T-helper 22 cell (primary cell): Measurements from ENCODE around the gene SCARB1.

Experiments
- DNase-seq: peaks from one replicate; pipeline ENCODE4 v3.0.0-alpha.2; 2020; ENCODE audit warnings: low read depth

SCARB1 gene

GRCh38 chr12:124796303-124796960, 67.2 kb downstream of the SCARB1 start:
- no peak for DNase-seq

GRCh38 chr12:124795081-124795948, 68.3 kb downstream of the SCARB1 start:
- no peak for DNase-seq

- DNase-seq = no peak
These were observed 70.7 kb downstream of the SCARB1 start for GRCh38 chr12:124792961-124793441.

GRCh38 chr12:124792156-124792555, 71.5 kb downstream of the SCARB1 start:
- no peak for DNase-seq

- DNase-seq = no peak
These were observed 72.8 kb downstream of the SCARB1 start for GRCh38 chr12:124790650-124791400.

GRCh38 chr12:124788936-124789555, 74.6 kb downstream of the SCARB1 start:
- no peak for DNase-seq

- no peak for DNase-seq
These were observed 77.4 kb downstream of the SCARB1 start for GRCh38 chr12:124786061-124786964.

GRCh38 chr12:124784871-124785572, 78.6 kb downstream of the SCARB1 start:
- no peak for DNase-seq

- no peak for DNase-seq
These were observed 80.6 kb downstream of the SCARB1 start for GRCh38 chr12:124783087-124783486.

GRCh38 chr12:124782132-124782531, 81.5 kb downstream of the SCARB1 start:
- DNase-seq = no peak

GRCh38 chr12:124780752-124781685, 82.6 kb downstream of the SCARB1 start:
- no peak for DNase-seq

GRCh38 chr12:124780336-124780735, 83.3 kb downstream of the SCARB1 start:
- no peak for DNase-seq

- DNase-seq = no peak
These were observed 84.2 kb downstream of the SCARB1 start for GRCh38 chr12:124779161-124780141.

GRCh38 chr12:124778411-124778810, 85.3 kb downstream of the SCARB1 start:
- DNase-seq = no peak

GRCh38 chr12:124777399-124778372, 86.0 kb downstream of the SCARB1 start:
- no peak for DNase-seq

- DNase-seq = no peak
These were observed 87.5 kb downstream of the SCARB1 start for GRCh38 chr12:124776125-124776513.
